H7 (cell line): ENCODE data around the gene E2F1. TPM values are rescaled to one million over a fixed set of nuclear protein-coding genes. Genes with fewer than 3 reads are reported as not detected.

Source experiments
- DNase-seq: peaks from one replicate; pipeline ENCODE4 v3.0.0; 2012
- H3K27me3 ChIP-seq: 2 replicates; pipeline ENCODE4 v1.6.0; 2011; ENCODE audit warnings: mild to moderate bottlenecking, low read length; ENCODE audit not compliant: control insufficient read depth, insufficient read depth
- H3K36me3 ChIP-seq: replicated peaks from 2 replicates; pipeline ENCODE4 v1.5.1; 2011; ENCODE audit warnings: low read length; ENCODE audit not compliant: control insufficient read depth, insufficient read depth
- H3K4me3 ChIP-seq: 2 replicates; pipeline ENCODE4 v1.5.1; 2011; ENCODE audit warnings: low read depth, mild to moderate bottlenecking, control low read depth, low read length, moderate library complexity; ENCODE audit not compliant: insufficient read depth
- total RNA-seq: library from RNA; depleted of rRNA; stranded (reverse); fragments of >200 nt; shearing (Covaris generic); gene quantifications from 2 replicates; pipeline ENCODE4 v1.2.3, GENCODE V29; 2014

Gene E2F1
- total RNA-seq, 1 experiment from 2014 or later, result 51.8 TPM

DNA sequence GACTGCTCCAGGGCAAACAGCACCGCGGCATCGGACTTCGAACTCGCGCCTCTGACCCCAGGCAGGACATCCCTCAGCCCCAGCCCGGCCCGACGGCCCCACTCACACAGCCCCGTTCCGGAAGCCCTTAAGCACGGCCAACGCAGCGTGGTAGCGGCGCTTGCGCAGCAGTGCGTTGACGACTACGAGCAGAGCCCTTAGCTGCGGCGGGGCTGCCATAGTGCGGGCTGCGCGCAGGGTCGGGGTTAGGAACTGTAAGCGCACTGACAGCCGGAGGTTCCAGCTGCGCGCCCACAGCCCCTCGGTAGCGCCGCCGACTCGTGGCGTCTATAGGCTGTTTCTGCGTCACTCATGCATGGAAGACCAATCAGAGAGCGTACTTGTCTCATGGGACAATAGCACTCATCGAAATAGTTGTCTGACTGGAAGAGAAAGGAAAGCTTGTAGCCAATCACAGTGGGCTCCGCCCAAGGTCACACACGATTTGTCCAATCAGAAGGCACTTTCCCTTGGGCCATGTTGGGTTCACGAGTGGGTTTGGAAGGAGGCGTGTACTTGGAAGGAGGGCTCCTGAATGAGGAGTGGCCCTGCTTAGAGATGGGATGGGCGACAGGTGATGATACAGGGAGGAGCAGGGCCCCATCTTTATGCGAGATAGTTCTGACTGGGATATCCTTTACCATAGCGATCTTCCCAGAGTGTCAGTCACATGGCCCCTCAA, 34.0 kb upstream of the E2F1 start, which contains the start of gene PXMP4:
PXMP4 (minus strand) TSS at position 322 of the 721 bp plus-strand sequence; CDS start at position 219, 103 bp downstream.
- Histone ChIP-seq H3K36me3 (no peaks in the 10 kb centered on the region), H3K27me3 (no peaks in the 10 kb centered on the region; the same call in 1 of the 2 replicates), H3K4me3 (peak within 1 kb of the TSS; percentile 68; the same call in 1 of the 2 replicates)
- peak; percentile 97 for DNase-seq

DNA sequence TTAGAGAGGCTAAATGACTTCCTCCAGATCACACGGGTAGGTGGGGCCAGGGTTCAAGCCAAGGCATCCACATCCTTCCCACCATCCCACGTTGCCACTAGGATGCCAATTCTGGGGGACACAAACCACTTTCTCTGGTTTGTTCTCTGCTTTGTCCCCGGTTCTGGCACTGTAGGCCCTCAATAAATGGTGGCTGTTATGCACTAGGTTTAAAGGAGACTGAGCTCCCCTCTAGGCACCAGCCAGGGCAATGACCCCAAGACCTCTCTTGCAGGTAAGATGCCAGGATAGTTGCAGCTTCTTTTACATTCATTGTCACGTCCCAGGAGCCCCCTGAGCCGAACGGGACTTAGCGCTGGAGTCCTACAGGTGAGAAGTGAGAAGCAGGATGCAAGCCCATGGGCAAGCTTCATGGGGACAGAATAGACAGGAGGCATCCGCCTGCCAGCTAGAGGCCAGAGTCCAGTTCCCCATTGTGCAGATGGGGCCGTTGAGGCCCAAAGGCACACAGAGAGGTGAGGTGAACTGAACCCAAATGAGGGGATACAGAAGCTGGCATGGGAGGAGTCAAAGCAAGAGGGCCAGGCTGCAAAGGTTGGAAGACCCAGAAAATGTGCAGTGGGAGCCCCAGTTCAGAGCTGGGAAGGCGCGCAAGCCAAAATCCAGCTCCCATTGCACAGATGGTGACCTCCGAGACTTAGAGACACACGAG, 33.2 kb upstream of the E2F1 start:
- peak overlapping the region; percentile 68; the same call in 1 of the 2 replicates for H3K4me3 ChIP-seq
- DNase-seq, result peak; percentile 57
- no peaks in the 10 kb centered on the region; the same call in 1 of the 2 replicates for H3K27me3 ChIP-seq
- no peaks in the 10 kb centered on the region for H3K36me3 ChIP-seq

DNA sequence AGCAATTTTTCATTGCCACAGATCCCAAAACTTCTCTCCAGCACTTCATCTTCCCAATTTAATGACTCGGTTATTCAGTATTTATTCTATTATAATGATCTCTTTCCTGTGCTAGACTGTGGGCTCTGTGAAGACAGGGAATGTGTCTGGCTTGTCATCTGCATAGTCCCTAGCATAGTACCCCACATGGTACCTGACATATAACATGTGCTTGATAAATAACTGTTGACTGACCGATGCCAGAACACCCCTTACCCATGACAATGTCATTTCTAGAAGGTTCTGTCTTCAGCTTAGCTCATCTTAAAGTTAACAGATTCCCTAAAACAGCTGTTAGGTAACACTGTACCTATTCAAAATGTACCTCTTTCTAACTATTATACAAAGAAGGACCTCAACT, 30.3 kb upstream of the E2F1 start:
- Histone ChIP-seq H3K36me3 (no peaks in the 10 kb centered on the region), H3K4me3 (no peak overlapping the region), H3K27me3 (no peaks in the 10 kb centered on the region; the same call in 1 of the 2 replicates)
- DNase-seq, result no peak

DNA sequence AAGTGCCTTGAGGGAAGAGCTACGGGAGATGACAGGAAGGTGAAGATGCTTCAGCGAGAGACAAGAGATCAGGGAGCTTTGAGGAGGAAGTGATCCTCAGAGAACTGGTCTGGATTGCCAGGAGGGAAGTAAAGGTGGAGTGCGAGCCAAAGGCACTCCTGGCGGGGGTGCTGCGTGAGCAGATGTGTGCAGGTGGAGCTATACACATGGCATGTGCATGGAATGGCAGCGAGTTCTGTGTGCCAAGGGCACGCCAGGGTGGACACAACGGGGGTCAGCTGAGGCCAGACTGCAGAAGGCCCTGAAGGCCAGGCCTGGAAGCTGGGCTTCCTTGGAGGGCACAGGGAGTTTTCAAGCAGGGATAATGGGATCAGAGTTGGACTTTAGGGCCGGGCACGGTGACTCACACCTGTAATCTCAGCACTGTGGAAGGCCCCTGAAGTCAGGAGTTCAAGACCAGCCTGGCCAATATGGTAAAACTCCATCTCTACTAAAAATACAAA, 27.7 kb upstream of the E2F1 start:
- no peak overlapping the region for H3K4me3 ChIP-seq
- H3K27me3 ChIP-seq, result no peaks in the 10 kb centered on the region
- DNase-seq, result no peak
- no peaks in the 10 kb centered on the region for H3K36me3 ChIP-seq

DNA sequence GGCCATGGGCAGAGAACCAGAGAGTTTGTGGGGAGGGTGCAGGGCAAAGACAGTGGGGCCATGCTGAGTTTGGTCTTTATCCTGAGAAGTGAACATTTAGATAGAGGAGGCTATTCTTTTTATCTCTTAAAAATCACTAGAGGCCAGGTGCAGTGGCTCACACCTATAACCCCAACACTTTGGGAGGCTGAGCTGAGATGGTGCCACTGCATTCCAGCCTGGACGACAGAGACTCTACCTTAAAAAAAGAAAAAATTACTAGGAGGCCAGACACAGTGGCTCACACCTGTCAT, 25.2 kb upstream of the E2F1 start:
- Histone ChIP-seq H3K27me3 (no peaks in the 10 kb centered on the region), H3K4me3 (no peak overlapping the region), H3K36me3 (no peaks in the 10 kb centered on the region)
- no peak for DNase-seq

DNA sequence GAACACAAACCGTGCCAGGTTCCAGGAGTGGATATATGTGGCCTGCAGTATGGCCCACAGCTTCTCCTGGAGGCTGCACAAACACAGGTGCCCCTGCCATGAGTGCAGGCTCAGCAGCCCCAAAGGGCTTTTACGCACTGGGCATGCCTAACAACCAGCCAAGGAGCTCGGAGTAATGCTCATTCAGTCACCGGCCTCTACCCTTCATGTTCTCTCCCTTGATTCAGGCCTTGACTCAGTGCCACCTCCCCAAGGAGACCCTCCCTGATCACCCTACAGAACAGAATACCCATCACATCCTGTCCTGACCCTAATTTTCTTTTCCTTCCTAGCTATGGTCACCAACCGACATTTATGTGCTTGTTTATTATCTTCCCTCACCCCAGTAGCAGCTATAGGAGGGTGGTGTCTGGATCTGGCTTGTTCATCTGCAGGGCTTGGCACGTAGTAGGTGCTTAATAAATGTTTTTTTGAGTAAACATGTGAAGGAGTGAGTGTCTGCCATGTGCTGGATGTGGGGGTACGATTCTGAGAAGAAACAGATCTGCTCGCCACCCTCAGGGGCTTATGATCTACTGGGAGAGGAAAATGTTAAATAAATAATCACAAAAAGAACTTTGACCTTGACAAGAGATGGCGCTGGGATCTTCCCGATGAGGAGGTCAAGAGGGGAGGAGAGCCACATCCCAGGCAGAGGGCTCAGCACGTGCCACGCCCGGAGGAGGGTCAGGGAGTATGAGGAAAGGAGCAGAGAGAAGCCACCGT, 24.7 kb upstream of the E2F1 start:
- no peak overlapping the region for H3K4me3 ChIP-seq
- DNase-seq, result no peak
- no peaks in the 10 kb centered on the region for H3K27me3 ChIP-seq
- no peaks in the 10 kb centered on the region for H3K36me3 ChIP-seq

DNA sequence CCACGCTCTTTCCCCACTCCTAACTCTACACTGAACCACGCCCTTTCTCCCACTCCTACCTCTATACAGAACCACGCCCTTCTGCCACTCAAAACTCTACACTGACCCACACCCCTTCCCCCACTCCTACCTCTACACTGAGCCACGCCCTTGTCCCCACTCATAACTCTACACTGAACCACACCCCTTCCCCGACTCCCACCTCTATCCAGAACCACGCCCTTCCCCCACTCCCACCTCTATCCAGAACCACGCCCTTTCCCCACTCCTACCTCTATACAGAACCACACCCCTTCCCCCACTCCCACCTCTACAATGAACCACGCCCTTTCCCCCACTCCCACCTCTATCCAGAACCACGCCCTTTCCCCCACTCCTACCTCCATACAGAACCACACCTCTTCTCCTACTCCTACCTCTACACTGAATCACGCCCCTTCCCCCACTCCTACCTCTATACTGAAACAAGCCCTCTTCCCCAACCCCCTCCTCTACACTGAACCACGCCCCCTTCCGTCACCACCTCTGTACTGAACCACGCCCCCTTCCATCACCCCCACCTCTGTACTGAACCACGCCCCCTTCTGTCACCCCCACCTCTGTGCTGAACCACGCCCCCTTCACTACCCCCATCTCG, 23.8 kb upstream of the E2F1 start:
- peak; percentile 82 for DNase-seq
- Histone ChIP-seq H3K4me3 (no peak overlapping the region), H3K36me3 (no peaks in the 10 kb centered on the region), H3K27me3 (no peaks in the 10 kb centered on the region)

DNA sequence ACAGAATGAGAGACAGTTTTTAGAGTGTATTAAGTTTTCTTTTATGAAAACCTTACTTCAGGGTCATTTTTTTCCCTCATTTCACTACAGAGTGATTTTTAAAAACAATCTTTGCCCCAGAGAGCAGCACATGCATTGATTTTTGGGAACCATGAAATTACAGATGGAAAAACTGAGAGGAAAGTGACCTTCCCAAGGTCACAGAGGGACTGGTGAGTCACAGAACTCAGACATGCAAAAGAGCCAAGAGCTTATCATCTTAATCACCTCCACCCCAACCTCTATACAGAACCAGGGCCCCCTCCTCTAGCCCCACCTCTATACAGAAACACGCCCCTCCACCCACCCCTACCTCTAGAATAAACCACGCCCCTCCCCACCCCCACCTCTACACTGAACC, 23.2 kb upstream of the E2F1 start:
- Histone ChIP-seq H3K27me3 (no peaks in the 10 kb centered on the region), H3K36me3 (no peaks in the 10 kb centered on the region), H3K4me3 (no peak overlapping the region)
- peak; percentile 67 for DNase-seq

DNA sequence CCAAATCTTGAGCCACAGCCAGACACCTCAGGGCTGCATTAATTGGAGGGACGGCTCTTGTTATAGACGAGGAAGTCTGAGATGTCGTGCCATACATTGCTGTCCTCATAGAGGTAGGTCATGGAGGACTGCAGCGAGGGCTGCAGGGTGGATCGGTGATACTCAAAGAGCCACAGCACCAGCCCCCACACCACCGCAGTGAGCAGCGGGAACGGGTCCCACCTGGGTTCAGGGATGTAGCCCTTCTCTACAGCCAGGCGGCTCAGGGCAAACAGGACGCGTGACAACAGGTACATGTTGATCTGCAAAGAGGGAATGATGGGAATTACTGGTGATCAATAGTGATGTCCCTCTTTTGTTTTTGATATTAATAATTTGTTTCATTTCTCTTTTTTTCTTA, 21.5 kb upstream of the E2F1 start:
- DNase-seq, result no peak
- Histone ChIP-seq H3K36me3 (no peaks in the 10 kb centered on the region), H3K4me3 (no peak overlapping the region), H3K27me3 (no peaks in the 10 kb centered on the region)

DNA sequence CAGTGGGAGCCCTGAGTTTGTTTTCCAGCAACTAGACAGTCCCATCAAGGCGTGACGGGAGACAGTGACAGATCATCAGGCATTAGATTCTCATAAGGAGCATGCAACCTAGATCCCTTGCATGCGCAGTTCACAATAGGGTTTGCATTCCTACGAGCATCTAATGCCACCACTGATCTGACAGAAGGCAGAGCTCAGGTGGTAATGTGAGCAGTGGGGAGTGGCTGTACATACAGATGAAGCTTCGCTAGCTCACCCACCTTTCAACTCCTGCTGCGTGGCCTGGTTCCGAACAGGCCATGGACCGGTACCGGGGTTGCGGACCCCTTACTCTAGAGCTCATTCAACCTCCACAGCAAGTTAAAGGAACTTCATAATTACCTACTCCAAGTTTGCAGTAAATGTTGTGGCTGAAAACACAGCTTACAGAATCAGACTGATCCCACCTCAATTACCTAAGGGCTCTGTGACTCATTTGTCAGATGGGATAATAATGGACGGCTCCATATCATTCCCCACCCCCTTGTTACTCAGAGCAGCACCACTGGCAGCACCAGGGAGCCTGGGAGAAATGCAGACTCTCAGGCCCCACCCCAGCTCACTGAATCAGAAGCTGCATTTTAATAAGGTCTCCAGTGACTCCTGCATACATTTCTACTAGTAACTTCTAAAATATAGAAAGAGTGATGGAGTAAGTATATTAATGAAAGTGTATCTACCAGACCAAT, 18.2 kb upstream of the E2F1 start:
- no peaks in the 10 kb centered on the region for H3K27me3 ChIP-seq
- DNase-seq, result no peak

DNA sequence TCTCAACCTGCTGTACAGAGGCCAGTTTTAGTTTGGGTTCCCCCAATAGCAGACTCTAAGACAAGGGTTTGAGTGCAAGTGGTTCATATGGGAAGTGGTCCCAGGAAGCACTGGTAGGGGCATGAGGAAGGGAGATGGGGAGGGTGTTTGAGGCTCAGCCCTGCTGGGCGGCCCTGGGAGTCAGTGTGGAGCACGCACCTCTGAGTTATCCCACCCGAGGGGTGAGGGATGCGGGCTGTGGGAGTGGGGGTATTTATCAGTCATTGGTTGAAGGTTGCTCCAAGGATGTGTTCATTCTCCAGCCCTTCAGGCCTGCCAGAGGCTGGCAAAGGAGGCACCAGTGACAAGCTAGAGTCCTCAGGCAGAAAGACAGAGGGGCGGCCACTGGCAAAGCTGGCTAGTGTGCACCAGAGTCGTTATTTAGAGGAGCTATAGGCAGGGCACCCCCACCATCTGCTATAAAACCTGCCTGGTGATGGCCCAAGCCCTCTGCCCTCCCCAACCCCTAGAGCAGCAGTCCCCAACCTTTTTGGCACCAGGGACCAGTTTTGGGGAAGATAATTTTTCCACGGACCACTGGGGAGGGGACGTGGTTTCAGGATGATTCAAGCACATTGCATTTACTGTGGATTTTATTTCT, 17.4 kb upstream of the E2F1 start:
- Histone ChIP-seq H3K4me3 (no peak overlapping the region), H3K27me3 (no peaks in the 10 kb centered on the region), H3K36me3 (no peaks in the 10 kb centered on the region)
- no peak for DNase-seq

More for the DNA sequence above, 18.2 kb upstream of the E2F1 start:
- Histone ChIP-seq H3K4me3 (no peak overlapping the region), H3K36me3 (no peaks in the 10 kb centered on the region)

DNA sequence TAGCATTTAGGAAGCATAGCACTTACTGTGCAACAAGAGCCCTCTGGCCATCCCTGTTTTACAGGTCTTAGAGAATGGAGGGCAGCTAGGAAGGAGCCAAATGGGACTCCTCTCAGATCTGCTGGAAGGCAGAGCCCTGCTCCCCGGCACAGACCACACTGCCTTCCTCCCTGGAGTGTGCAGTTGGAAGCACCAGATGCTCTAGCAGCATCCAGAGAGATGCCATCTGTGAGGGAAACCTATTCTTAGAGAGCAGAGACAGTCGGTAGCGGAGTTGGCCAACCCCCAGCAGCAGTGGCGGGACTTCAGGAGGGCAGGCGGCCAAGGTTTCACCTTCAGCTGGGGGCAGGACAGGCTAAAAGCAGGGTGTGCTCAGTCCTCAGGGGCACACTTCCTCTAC, 16.7 kb upstream of the E2F1 start:
- no peak for DNase-seq
- H3K27me3 ChIP-seq, result no peaks in the 10 kb centered on the region
- no peaks in the 10 kb centered on the region for H3K36me3 ChIP-seq
- no peak overlapping the region for H3K4me3 ChIP-seq

DNA sequence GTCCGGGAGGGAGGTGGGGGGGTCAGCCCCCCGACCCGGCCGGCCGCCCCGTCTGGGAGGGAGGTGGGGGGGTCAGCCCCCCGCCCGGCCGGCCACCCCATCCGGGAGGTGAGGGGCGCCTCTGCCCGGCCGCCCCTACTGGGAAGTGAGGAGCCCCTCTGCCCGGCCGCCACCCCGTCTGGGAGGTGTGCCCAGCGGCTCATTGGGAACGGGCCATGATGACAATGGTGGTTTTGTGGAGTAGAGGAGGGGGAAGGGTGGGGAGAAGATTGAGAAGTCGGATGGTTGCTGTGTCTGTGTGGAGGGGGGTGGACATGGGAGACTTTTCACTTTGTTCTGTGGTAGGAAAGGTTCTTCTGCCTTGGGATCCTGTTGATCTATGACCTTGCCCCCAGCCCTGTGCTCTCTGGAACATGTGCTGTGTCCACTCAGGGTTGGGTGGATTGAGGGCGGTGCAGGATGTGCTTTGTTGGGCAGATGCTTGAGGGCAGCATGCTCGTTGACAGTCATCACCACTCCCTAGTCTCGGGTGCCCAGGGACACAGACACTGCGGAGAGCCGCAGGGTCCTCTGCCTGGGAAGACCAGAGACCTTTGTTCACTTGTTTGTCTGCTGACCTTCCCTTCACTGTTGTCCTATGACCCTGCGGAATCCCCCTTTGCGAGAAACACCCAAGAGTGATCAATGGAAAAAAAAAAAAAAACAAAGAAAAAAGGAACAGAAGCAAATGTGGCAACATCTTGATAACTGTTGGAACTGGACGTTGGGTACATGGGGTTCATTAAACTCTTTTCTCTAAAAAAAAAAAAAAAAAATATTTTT, 15.7 kb upstream of the E2F1 start:
- Histone ChIP-seq H3K4me3 (no peak overlapping the region), H3K36me3 (no peaks in the 10 kb centered on the region), H3K27me3 (no peaks in the 10 kb centered on the region)
- DNase-seq, result no peak
